ENCODE results near the gene DDX31. TPM values are rescaled to one million over a fixed set of nuclear protein-coding genes. Genes with fewer than 3 reads are reported as not detected.
A peak's percentile ranks its signal among the peaks of the same experiment; 100 is the strongest.
"Not testable (repeated sequence)": the region's sequence is repeated elsewhere in the genome, so short reads cannot be mapped to it uniquely, and the experiment has no call there.

The DDX31 gene
- total RNA-seq, 1 donor from 2014 or later = 12.9 TPM

- DNase-seq (ENCODE audit: extremely low read depth, low read depth, low spot score) = no peak
Observed at GRCh38 chr9:132583584-132584304, 86.0 kb downstream of the DDX31 start.

GRCh38 chr9:132582786-132583583 is 86.8 kb downstream of the DDX31 start:
- no peak for DNase-seq (ENCODE audit: extremely low read depth, low read depth, low spot score)

DNA sequence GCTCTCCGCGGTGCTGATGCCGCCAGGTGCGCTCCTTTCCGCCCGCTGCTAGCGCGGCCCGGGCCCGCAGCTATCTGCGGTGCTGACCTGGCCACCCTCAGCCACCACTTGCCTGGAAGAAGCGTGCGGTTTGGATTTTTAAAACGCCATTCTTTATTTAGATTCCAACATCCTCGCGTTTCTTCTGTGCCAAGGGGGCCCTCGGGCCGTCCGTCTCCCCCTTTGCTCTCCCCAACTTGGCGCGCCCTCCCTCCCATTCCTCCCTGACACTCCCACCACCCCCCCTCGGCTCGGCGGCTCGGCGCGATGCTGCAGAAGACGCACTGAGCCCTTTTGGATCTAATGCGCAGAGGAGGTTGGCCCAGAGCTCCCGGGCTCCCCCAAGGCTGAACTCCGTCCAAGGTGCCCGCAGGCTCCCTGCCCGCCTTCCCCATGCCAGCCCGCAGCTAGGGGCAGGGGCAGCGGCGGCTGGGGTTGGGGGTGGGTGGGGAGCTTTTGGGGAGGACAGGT is 87.5 kb downstream of the DDX31 start, which contains the start of gene BARHL1:
Gene BARHL1 (plus strand): TSS at position 331 of the 510 bp plus-strand sequence. CDS start 192 bp downstream, outside the sequence.
- DNase-seq (ENCODE audit: extremely low read depth, low read depth, low spot score) = no peak

- no peak for DNase-seq (ENCODE audit: extremely low read depth, low read depth, low spot score)
Observed at GRCh38 chr9:132579427-132579798, 90.4 kb downstream of the DDX31 start.

DNA sequence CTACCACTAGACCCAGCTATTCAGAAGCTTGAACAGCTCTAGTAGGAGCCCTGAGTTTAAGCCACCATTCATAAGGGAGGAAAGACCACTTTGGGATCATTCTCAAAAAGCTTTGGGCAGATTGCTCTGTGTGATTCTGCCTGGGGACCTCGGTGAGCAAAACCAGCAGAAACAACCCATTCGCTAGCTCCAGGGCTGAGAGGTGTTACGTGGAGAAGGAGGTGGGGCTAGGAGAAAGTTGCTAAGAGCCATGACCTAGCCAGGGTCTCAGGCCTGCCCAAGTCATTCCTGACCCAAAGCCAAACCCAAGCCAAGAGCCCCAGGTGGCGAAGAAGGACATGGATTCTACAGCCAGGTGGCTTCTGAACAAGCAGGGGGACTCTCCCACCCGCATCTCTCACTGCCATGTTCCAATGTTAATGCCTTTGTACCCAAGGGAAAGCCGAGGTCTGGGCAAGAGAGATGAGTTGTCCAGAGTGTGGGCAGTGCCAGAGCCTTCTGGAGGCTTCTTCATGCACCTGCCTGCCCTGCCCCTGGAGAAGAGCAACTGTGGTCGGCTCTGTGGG is 91.3 kb downstream of the DDX31 start:
- no peak for DNase-seq (ENCODE audit: extremely low read depth, low read depth, low spot score)

- no peak for DNase-seq (ENCODE audit: extremely low read depth, low read depth, low spot score)
Observed at GRCh38 chr9:132577119-132577518, 92.7 kb downstream of the DDX31 start.

GRCh38 chr9:132575811-132576210 is 94.0 kb downstream of the DDX31 start:
- DNase-seq (ENCODE audit: extremely low read depth, low read depth, low spot score) = no peak

DNA sequence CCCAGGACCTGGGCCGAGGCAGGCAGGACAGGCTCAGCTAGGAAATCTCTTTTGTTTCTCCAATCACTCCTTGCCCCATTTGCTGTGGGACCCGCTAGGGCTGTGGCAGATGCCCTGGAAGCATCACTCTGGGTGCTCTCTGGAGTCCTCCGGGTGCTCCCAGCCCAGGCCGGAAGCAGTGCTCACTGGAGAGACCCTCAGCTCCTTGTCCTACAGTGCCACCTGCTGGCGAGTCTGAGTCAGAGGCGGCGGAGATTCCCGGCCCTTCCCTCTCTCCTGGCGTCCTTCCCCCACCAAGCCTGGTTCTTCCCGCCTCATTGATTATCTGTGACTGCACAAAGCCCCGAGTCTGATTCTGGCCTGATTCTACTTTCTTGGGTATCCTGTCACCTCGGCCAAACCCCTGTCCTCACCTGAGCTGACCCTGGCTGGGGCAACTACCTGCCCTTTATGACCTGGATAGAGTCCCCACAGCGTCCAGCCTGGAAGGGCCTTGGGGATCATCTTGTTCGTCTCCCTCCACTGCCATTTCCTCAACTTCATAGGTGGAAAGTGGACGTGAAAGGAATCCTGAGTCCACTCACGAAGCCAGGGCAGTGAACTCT is 94.7 kb downstream of the DDX31 start:
- peak; percentile 23 for DNase-seq (ENCODE audit: extremely low read depth, low read depth, low spot score)

DNA sequence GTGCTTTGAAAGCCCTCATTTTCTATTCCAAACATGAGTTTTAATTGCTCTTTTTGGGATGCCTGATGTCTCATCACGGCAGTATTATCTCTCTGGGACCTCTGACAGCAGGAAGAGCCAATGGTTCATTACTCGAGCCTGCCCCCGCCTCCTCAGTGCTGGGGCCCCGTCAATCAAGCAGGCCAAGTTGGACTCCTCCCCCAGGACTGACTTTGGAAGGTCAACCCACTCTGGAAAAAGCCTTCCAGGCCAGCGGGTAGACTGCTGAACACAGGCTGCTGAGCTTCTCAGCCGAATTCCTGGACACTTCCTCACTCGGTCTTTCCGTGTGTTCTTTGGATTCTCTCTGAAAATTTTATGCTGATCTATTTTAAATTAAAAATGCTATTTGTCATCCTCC is 96.9 kb downstream of the DDX31 start:
- no peak for DNase-seq (ENCODE audit: extremely low read depth, low read depth, low spot score)

DNA sequence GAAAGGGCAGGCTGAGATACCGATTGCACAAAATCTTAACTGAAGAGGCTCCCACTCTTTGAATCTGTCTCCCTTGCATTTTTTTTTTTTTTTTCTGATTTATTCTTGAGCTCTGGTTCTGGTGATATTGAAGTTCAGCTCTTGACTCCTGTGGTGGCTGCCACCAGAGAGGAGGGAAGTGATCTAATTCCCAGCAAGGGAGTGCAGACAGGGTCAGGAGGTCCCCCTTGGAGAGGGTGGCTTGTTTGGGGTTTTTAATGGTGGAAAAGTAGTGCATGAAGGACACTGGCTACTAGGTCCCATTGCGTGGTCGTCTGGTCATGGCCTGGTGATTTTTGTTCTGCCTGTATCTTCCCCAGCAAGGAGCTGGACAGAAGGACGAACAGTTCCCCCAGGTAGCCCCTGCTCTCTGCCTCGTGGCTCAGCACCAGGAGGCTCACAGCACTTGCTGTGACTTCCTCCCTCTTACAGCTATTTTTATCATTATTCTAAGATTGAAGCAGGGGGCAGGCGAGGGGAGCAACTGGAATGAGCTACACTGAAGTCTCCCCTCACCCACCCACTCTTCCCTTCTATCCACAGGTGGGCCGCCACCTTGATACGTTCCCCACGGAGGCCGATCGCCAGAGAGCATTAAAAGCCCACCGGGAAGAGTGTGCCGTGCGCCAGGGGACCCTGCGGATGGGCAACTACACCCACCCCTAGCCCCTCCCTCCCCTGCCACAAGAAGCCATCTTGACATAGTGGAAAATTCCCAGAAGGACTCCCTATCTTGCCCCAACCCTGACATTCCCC is 97.8 kb downstream of the DDX31 start:
- DNase-seq (ENCODE audit: extremely low read depth, low read depth, low spot score) = no peak

GRCh38 chr9:132568787-132569186 is 101.0 kb downstream of the DDX31 start:
- DNase-seq (ENCODE audit: extremely low read depth, low read depth, low spot score) = not testable (repeated sequence)

GRCh38 chr9:132564526-132564925 is 105.3 kb downstream of the DDX31 start:
- DNase-seq (ENCODE audit: extremely low read depth, low read depth, low spot score) = no peak

- no peak for DNase-seq (ENCODE audit: extremely low read depth, low read depth, low spot score)
Observed at GRCh38 chr9:132562306-132562573, 107.5 kb downstream of the DDX31 start.

DNA sequence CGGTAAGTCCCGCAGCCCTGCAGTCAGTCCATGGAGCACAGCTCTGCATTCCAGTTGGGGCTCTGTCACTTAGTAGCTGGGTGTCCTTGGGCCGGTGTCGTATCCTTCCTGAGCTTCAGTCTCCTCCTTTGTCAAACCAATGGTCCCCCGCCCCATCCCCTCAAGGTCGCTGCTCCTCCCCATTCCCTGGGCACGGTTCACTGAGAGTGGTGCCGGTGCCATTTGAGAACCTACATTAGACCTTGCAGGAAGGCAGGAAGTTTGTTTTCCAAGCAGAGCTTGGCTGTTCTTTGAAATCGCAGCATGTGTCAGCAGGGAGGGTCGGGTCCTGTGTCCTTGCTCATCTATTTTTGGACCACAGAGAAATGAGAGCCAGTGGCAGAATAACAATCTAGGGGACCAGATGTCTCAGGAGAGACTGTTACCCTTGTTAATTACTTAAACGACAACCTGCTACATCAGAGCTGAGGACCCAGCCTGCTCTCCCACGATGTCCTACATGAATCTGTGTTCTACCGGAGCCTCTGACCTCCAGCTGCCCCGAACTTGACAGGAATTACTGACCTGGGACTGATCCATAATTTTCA is 109.1 kb downstream of the DDX31 start:
- no peak for DNase-seq (ENCODE audit: extremely low read depth, low read depth, low spot score)

GRCh38 chr9:132559711-132560110 is 110.1 kb downstream of the DDX31 start:
- no peak for DNase-seq (ENCODE audit: extremely low read depth, low read depth, low spot score)

DNA sequence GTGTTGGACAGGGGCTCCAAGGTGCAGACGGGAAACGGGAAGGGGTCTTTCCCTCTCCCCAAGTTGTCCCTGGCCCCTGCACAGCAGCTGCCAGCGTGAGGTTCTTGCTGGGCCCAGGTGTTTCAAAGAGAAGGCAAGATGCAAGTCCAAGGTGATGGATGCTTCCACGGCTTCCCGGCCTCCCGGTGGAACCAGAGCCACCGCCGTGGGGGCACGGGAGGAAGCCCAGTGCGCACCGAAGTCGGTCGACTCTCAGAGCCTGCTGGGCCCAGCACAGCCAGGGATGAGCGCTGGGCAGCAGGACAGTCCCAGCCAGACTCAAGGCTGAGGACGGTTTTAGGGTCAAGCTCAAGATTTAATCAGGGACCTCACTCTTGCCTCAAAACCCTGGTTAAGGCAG is 112.6 kb downstream of the DDX31 start:
- no peak for DNase-seq (ENCODE audit: extremely low read depth, low read depth, low spot score)

- DNase-seq (ENCODE audit: extremely low read depth, low read depth, low spot score) = no peak
Observed at GRCh38 chr9:132556714-132557113, 113.1 kb downstream of the DDX31 start.

DNA sequence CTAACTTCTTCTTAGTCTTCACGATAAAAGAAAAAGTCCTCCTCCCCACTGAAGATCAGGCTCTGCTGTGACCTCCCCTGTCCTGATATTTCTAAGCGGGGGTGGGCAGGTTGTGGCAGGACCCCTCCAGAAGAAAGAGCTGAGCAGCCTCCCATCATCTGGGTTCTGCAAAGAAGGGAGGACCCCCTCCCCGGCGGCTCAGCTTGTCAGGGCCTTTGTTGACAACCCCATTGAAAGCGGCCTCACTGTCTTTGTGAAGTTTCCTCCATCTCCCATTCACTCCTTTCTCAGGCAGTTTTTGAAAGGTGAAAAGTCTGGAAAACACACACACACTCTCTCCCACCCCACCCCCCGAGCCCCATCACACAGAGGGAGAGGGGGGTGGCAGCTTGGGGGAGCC is 113.5 kb downstream of the DDX31 start:
- no peak for DNase-seq (ENCODE audit: extremely low read depth, low read depth, low spot score)

GRCh38 chr9:132555528-132555927 is 114.3 kb downstream of the DDX31 start:
- DNase-seq (ENCODE audit: extremely low read depth, low read depth, low spot score) = no peak

DNA sequence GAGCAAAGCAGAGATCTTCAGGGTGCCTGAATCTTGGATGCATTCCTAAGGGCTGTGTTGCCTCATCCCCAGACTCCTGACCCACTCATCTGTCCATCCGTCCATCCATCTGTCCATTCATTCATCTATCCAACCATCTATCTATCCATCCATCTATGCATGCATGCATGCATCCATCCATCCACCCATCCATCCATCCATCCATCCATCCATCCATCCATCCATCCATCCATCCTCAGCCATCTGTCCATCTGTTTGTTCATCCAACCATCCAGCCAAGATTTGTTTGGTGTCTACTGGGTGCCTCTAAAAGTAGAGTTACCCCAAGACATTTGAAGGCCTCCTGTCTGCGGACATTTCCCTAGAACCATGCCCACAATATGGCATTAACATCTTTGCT is 115.0 kb downstream of the DDX31 start:
- DNase-seq (ENCODE audit: extremely low read depth, low read depth, low spot score) = no peak

Data from glomerular endothelial cell (primary cell).